SJSA1 (cell line): Measurements from ENCODE around the gene PSD. TPM values are rescaled to one million over a fixed set of nuclear protein-coding genes. Genes with fewer than 3 reads are reported as not detected.

Experiments
- DNase-seq, 2 experiments: peaks; one replicate each; pipeline ENCODE4 v3.0.0-alpha.2; 2015 to 2020; ENCODE audit warnings: low spot score in 2 of 2, low read depth in 1 of 2
- H3K27ac ChIP-seq: fragments of 250-450 bp; sonication (Bioruptor Pico); 2 replicates; pipeline ENCODE4 v1.5.1; 2020; ENCODE audit warnings: mild to moderate bottlenecking, moderate library complexity
- H3K27me3 ChIP-seq: fragments of 250-450 bp; sonication (Bioruptor Pico); replicated peaks from 2 replicates; pipeline ENCODE4 v1.5.1; 2020; ENCODE audit warnings: mild to moderate bottlenecking, moderate library complexity
- H3K36me3 ChIP-seq: fragments of 250-450 bp; sonication (Bioruptor Pico); 2 replicates; pipeline ENCODE4 v1.5.1; 2020; ENCODE audit warnings: mild to moderate bottlenecking
- H3K4me1 ChIP-seq: fragments of 250-450 bp; sonication (Bioruptor Pico); replicated peaks from 2 replicates; pipeline ENCODE4 v1.6.1; 2021; ENCODE audit warnings: mild to moderate bottlenecking
- H3K4me3 ChIP-seq: fragments of 250-450 bp; sonication (Bioruptor Pico); 2 replicates; pipeline ENCODE4 v1.5.1; 2020; ENCODE audit warnings: mild to moderate bottlenecking
- H3K9me3 ChIP-seq: fragments of 250-450 bp; sonication (Bioruptor Pico); replicated peaks from 2 replicates; pipeline ENCODE4 v1.5.1; 2020; ENCODE audit warnings: mild to moderate bottlenecking
- total RNA-seq: library from RNA; depleted of rRNA; stranded (reverse); fragments of >200 nt; shearing (Covaris generic); gene quantifications from 2 replicates; pipeline ENCODE4 v1.2.3, GENCODE V29; 2014

The PSD gene
- total RNA-seq, 1 experiment from 2014 or later: 0.08 TPM

- no peak for DNase-seq
- H3K9me3 ChIP-seq: no peaks in the 10 kb centered on the region
- peaks cover 68% of the 10 kb centered on the region for H3K27me3 ChIP-seq
- H3K36me3 ChIP-seq: no peaks in the 10 kb centered on the region
- no peak overlapping the region for H3K27ac ChIP-seq
- peaks cover 8% of the 10 kb centered on the region for H3K4me1 ChIP-seq
- H3K4me3 ChIP-seq: no peak overlapping the region
Measured at GRCh38 chr10:102409604-102410428, 8.8 kb downstream of the PSD start.

GRCh38 chr10:102408728-102409603 lies 9.6 kb downstream of the PSD start:
- no peak for DNase-seq
- Histone ChIP-seq H3K27ac (no peak overlapping the region), H3K4me3 (peak overlapping the region; percentile 28), H3K9me3 (no peaks in the 10 kb centered on the region), H3K4me1 (peaks cover 8% of the 10 kb centered on the region), H3K27me3 (peaks cover 66% of the 10 kb centered on the region), H3K36me3 (no peaks in the 10 kb centered on the region)

- H3K27ac ChIP-seq: no peak overlapping the region
- peaks cover 59% of the 10 kb centered on the region for H3K27me3 ChIP-seq
- peaks cover 8% of the 10 kb centered on the region for H3K4me1 ChIP-seq
- no peaks in the 10 kb centered on the region for H3K9me3 ChIP-seq
- H3K4me3 ChIP-seq: peak overlapping the region; percentile 28; the same call in 1 of the 2 replicates
- DNase-seq: no peak
- H3K36me3 ChIP-seq: 0 out of 2 replicates have a peak, but pooled peaks cover 2% of the 10 kb centered on the region
Measured at GRCh38 chr10:102408131-102408727, 10.4 kb downstream of the PSD start.

GRCh38 chr10:102407425-102408130 lies 11.0 kb downstream of the PSD start:
- no peaks in the 10 kb centered on the region for H3K9me3 ChIP-seq
- H3K4me3 ChIP-seq: no peak overlapping the region
- peaks cover 52% of the 10 kb centered on the region for H3K27me3 ChIP-seq
- no peak overlapping the region for H3K27ac ChIP-seq
- peaks cover 8% of the 10 kb centered on the region for H3K4me1 ChIP-seq
- no peak for DNase-seq
- H3K36me3 ChIP-seq: peaks cover 5% of the 10 kb centered on the region; the same call in 1 of the 2 replicates

GRCh38 chr10:102406815-102407214 lies 11.8 kb downstream of the PSD start:
- Histone ChIP-seq H3K36me3 (peaks cover 10% of the 10 kb centered on the region), H3K27me3 (peaks cover 44% of the 10 kb centered on the region), H3K9me3 (no peaks in the 10 kb centered on the region), H3K27ac (no peak overlapping the region), H3K4me1 (peaks cover 12% of the 10 kb centered on the region), H3K4me3 (no peak overlapping the region)
- no peak for DNase-seq

GRCh38 chr10:102405632-102406031 lies 13.0 kb downstream of the PSD start:
- Histone ChIP-seq H3K9me3 (no peaks in the 10 kb centered on the region), H3K4me1 (peaks cover 16% of the 10 kb centered on the region), H3K36me3 (peaks cover 22% of the 10 kb centered on the region), H3K27me3 (peaks cover 33% of the 10 kb centered on the region), H3K4me3 (no peak overlapping the region), H3K27ac (no peak overlapping the region)
- no peak for DNase-seq

- Histone ChIP-seq H3K4me1 (peaks cover 16% of the 10 kb centered on the region), H3K9me3 (no peaks in the 10 kb centered on the region), H3K36me3 (peaks cover 27% of the 10 kb centered on the region), H3K4me3 (no peak overlapping the region), H3K27me3 (peaks cover 28% of the 10 kb centered on the region), H3K27ac (no peak overlapping the region)
- DNase-seq: no peak
Measured at GRCh38 chr10:102405108-102405571, 13.4 kb downstream of the PSD start.

GRCh38 chr10:102404361-102405107 lies 14.1 kb downstream of the PSD start:
- Histone ChIP-seq H3K4me1 (peaks cover 21% of the 10 kb centered on the region), H3K36me3 (peaks cover 33% of the 10 kb centered on the region), H3K27ac (no peak overlapping the region), H3K9me3 (no peaks in the 10 kb centered on the region), H3K27me3 (peaks cover 22% of the 10 kb centered on the region), H3K4me3 (no peak overlapping the region)
- DNase-seq: no peak

GRCh38 chr10:102403115-102403514 lies 15.5 kb downstream of the PSD start:
- Histone ChIP-seq H3K9me3 (no peaks in the 10 kb centered on the region; the same call in 1 of the 2 replicates), H3K36me3 (peaks cover 47% of the 10 kb centered on the region), H3K4me1 (peaks cover 20% of the 10 kb centered on the region), H3K27ac (no peak overlapping the region), H3K27me3 (peaks cover 10% of the 10 kb centered on the region), H3K4me3 (no peak overlapping the region)
- no peak for DNase-seq

GRCh38 chr10:102402512-102402896 lies 16.1 kb downstream of the PSD start:
- Histone ChIP-seq H3K9me3 (no peaks in the 10 kb centered on the region; the same call in 1 of the 2 replicates), H3K36me3 (peaks cover 53% of the 10 kb centered on the region), H3K27ac (no peak overlapping the region), H3K4me1 (peaks cover 20% of the 10 kb centered on the region), H3K27me3 (peaks cover 3% of the 10 kb centered on the region), H3K4me3 (no peak overlapping the region)
- DNase-seq: no peak

- no peaks in the 10 kb centered on the region; the same call in 1 of the 2 replicates for H3K9me3 ChIP-seq
- peak in 1 of 2 experiments; percentile 26 for DNase-seq
- H3K36me3 ChIP-seq: peaks cover 56% of the 10 kb centered on the region
- no peak overlapping the region for H3K4me3 ChIP-seq
- H3K4me1 ChIP-seq: peaks cover 20% of the 10 kb centered on the region
- no peaks in the 10 kb centered on the region; the same call in 1 of the 2 replicates for H3K27me3 ChIP-seq
- peak overlapping the region; percentile 67; the same call in 1 of the 2 replicates for H3K27ac ChIP-seq
Measured at GRCh38 chr10:102401735-102402511, 16.7 kb downstream of the PSD start.

GRCh38 chr10:102401342-102401654 lies 17.3 kb downstream of the PSD start:
- Histone ChIP-seq H3K27me3 (no peaks in the 10 kb centered on the region; the same call in 1 of the 2 replicates), H3K27ac (no peak overlapping the region), H3K36me3 (peaks cover 62% of the 10 kb centered on the region), H3K9me3 (no peaks in the 10 kb centered on the region; the same call in 1 of the 2 replicates), H3K4me3 (no peak overlapping the region), H3K4me1 (peaks cover 25% of the 10 kb centered on the region)
- DNase-seq: no peak
